Mammary epithelial cell (primary cell): ENCODE measurements around the gene LRP8.

ENCODE experiments used
- EZH2 ChIP-seq: IDR thresholded peaks from 2 replicates; pipeline ENCODE4 v1.6.1; 2012; ENCODE audit warnings: low read length, inconsistent platforms, borderline replicate concordance
- TF ChIP-seq, protein P1 (sequence below), 2 donors: IDR thresholded peaks in 1 of 2; conservative IDR thresholded peaks in 1 of 2; 2 replicates each; pipeline ENCODE4 v1.5.1; 2011 to 2012; ENCODE audit warnings: inconsistent platforms in 2 of 2, low read length in 2 of 2, mild to moderate bottlenecking in 2 of 2, control low read depth in 1 of 2, low read depth in 1 of 2; ENCODE audit not compliant: insufficient read depth in 1 of 2; ENCODE audit errors: extremely low read depth in 1 of 2

DNA sequence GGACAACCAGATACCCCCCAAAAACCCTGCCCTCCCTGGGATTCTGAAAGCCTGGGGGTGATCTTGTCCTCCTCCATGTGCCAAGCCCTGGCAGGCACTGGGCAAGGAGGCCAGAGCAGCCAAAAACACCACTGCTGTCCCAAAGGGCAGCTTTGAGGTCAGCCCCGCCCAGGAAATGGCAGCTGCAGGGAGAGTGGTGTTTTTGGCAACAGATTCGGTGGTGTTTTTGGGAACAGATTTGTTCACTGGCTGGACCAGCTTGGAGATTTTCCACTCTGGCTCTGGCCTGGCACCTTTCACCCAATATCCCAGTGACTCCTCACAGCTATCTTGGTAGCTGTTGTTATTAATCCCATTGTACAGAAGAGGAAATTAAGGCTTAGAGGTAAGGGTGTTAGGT, 34.7 kb downstream of the LRP8 start:
- TF ChIP-seq, protein P1, sequence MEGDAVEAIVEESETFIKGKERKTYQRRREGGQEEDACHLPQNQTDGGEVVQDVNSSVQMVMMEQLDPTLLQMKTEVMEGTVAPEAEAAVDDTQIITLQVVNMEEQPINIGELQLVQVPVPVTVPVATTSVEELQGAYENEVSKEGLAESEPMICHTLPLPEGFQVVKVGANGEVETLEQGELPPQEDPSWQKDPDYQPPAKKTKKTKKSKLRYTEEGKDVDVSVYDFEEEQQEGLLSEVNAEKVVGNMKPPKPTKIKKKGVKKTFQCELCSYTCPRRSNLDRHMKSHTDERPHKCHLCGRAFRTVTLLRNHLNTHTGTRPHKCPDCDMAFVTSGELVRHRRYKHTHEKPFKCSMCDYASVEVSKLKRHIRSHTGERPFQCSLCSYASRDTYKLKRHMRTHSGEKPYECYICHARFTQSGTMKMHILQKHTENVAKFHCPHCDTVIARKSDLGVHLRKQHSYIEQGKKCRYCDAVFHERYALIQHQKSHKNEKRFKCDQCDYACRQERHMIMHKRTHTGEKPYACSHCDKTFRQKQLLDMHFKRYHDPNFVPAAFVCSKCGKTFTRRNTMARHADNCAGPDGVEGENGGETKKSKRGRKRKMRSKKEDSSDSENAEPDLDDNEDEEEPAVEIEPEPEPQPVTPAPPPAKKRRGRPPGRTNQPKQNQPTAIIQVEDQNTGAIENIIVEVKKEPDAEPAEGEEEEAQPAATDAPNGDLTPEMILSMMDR (conservative IDR thresholded peaks at IDR 0.05 in 1 of 2, IDR thresholded peaks at IDR 0.05 in 1 of 2; ENCODE audit: extremely low read depth in 1 of 2, insufficient read depth in 1 of 2, low read depth in 1 of 2, low read length in 2 of 2): no peak
- no peak for TF ChIP-seq EZH2
